H1 (cell line): ENCODE data around the gene BAD. TPM values are rescaled to one million over a fixed set of nuclear protein-coding genes. Genes with fewer than 3 reads are reported as not detected.

ENCODE experiments used
- CTCF ChIA-PET: fragments of 300-600 bp; sonication (Branson Sonifier 250); formaldehyde crosslinking; loops from one replicate; lab custom pipeline; 2021; ENCODE audit not compliant: partially characterized antibody; lab: Charles Lee
- POLR2A ChIA-PET: fragments of 300-600 bp; sonication (Branson Sonifier 250); formaldehyde crosslinking; loops from one replicate; lab custom pipeline; 2021; ENCODE audit warnings: inconsistent platforms; ENCODE audit not compliant: partially characterized antibody; lab: Charles Lee
- DNase-seq, 2 experiments: peaks; one replicate each; pipeline versions ENCODE4 v3.0.0 to v3.0.0-alpha.2; 2010 to 2022; ENCODE audit warnings: low spot score in 2 of 2, low read depth in 1 of 2, mixed read lengths in 1 of 2
- FAIRE-seq: peaks from 2 replicates; lab custom pipeline; 2011; peaks lifted over from hg19 to GRCh38; lab: Jason Lieb, UNC
- H2AFZ ChIP-seq: 2 replicates; pipeline ENCODE4 v1.8.1; 2012; ENCODE audit warnings: low read length, inconsistent platforms
- H2AK5ac ChIP-seq: 2 replicates; pipeline ENCODE4 v1.6.1; 2013; ENCODE audit warnings: low read depth, low read length
- H2BK120ac ChIP-seq: replicated peaks from 2 replicates; pipeline ENCODE3; 2013; ENCODE audit warnings: low read depth, low read length, inconsistent platforms
- H2BK12ac ChIP-seq: 2 replicates; pipeline ENCODE4 v1.6.1; 2013; ENCODE audit warnings: low read depth, low read length
- H2BK15ac ChIP-seq: 2 replicates; pipeline ENCODE4 v1.6.1; 2013; ENCODE audit warnings: low read length
- H2BK20ac ChIP-seq: 2 replicates; pipeline ENCODE4 v1.6.1; 2013; ENCODE audit warnings: low read length
- H2BK5ac ChIP-seq: 2 replicates; pipeline ENCODE4 v1.6.1; 2013; ENCODE audit warnings: low read depth, low read length
- H3K14ac ChIP-seq: 2 replicates; pipeline ENCODE4 v1.6.1; 2013; ENCODE audit warnings: inconsistent platforms; ENCODE audit not compliant: insufficient read length
- H3K18ac ChIP-seq: 2 replicates; pipeline ENCODE4 v1.6.1; 2013; ENCODE audit warnings: low read length; ENCODE audit errors: extremely low read depth
- H3K23ac ChIP-seq: 2 replicates; pipeline ENCODE4 v1.6.1; 2013; ENCODE audit warnings: inconsistent platforms; ENCODE audit not compliant: insufficient read length
- H3K23me2 ChIP-seq: 2 replicates; pipeline ENCODE4 v1.6.1; 2013; ENCODE audit warnings: low read depth, low read length
- H3K27ac ChIP-seq: 2 replicates; pipeline ENCODE4 v1.6.1; 2011; ENCODE audit warnings: low read depth, low read length, inconsistent platforms
- H3K27me3 ChIP-seq, 4 experiments: replicated peaks in 1 of 4; 1 replicate in 1 of 4; 2 replicates in 3 of 4; pipeline versions ENCODE4 v1.6.1 to v1.8.1; 2011 to 2013; ENCODE audit warnings: low read length in 3 of 4, mild to moderate bottlenecking in 3 of 4, inconsistent platforms in 2 of 4, mixed read lengths in 2 of 4, moderate library complexity in 1 of 4; ENCODE audit not compliant: control insufficient read depth in 3 of 4, insufficient read depth in 3 of 4; ENCODE audit errors: extremely low read depth in 1 of 4
- H3K36me3 ChIP-seq, 4 experiments: 2 replicates each; pipeline versions ENCODE4 v1.6.1 to v1.8.1; 2011 to 2013; ENCODE audit warnings: mild to moderate bottlenecking in 4 of 4, low read length in 3 of 4, moderate library complexity in 2 of 4, control low read depth in 1 of 4, inconsistent platforms in 1 of 4; ENCODE audit not compliant: insufficient read depth in 4 of 4, control insufficient read depth in 2 of 4
- H3K4ac ChIP-seq: replicated peaks from 2 replicates; pipeline ENCODE3; 2013; ENCODE audit warnings: low read length, low read depth, mixed read lengths, inconsistent platforms; ENCODE audit not compliant: insufficient read length
- H3K4me1 ChIP-seq, 4 experiments: replicated peaks in 1 of 4; 1 replicate in 1 of 4; 2 replicates in 3 of 4; pipeline versions ENCODE4 v1.6.1 to v1.8.1; 2011 to 2013; ENCODE audit warnings: low read length in 3 of 4, inconsistent platforms in 2 of 4, mixed read lengths in 1 of 4; ENCODE audit not compliant: insufficient read depth in 4 of 4, control insufficient read depth in 3 of 4
- H3K4me2 ChIP-seq, 2 experiments: 2 replicates each; pipeline versions ENCODE4 v1.6.1 to v1.8.1; 2011 to 2013; ENCODE audit warnings: low read depth in 2 of 2, low read length in 2 of 2, control low read depth in 1 of 2, inconsistent platforms in 1 of 2, mild to moderate bottlenecking in 1 of 2; ENCODE audit not compliant: insufficient read depth in 1 of 2
- H3K4me3 ChIP-seq, 4 experiments: fragments of 200-600, 300-600 bp in 1 of 4; sonication (generic), shearing (Covaris generic), sonication (Bioruptor Twin) in 1 of 4; 2 replicates each; pipeline versions ENCODE4 v1.5.1 to v1.8.1; 2011 to 2016; ENCODE audit warnings: low read length in 4 of 4, low read depth in 3 of 4, control low read depth in 2 of 4, inconsistent platforms in 2 of 4, mild to moderate bottlenecking in 2 of 4, mixed read lengths in 1 of 4, moderate library complexity in 1 of 4; ENCODE audit not compliant: insufficient read depth in 2 of 4; ENCODE audit errors: extremely low read depth in 1 of 4
- H3K56ac ChIP-seq: replicated peaks from 2 replicates; pipeline ENCODE3; 2013; ENCODE audit warnings: low read depth, mild to moderate bottlenecking, mixed read lengths, low read length, inconsistent platforms; ENCODE audit not compliant: insufficient read length
- H3K79me1 ChIP-seq: 2 replicates; pipeline ENCODE4 v1.6.1; 2013; ENCODE audit warnings: low read depth, low read length, control low read depth
- H3K79me2 ChIP-seq, 2 experiments: 2 replicates each; pipeline versions ENCODE4 v1.6.1 to v1.8.1; 2012 to 2013; ENCODE audit warnings: low read length in 2 of 2, mild to moderate bottlenecking in 2 of 2, inconsistent platforms in 1 of 2; ENCODE audit not compliant: insufficient read depth in 2 of 2, control insufficient read depth in 1 of 2
- H3K9ac ChIP-seq, 4 experiments: replicated peaks in 1 of 4; 1 replicate in 1 of 4; 2 replicates in 3 of 4; pipeline versions ENCODE4 v1.6.1 to v1.8.1; 2011 to 2013; ENCODE audit warnings: low read depth in 3 of 4, low read length in 3 of 4, control low read depth in 2 of 4, mild to moderate bottlenecking in 2 of 4, moderate library complexity in 2 of 4, inconsistent platforms in 1 of 4; ENCODE audit errors: extremely low read depth in 1 of 4
- H3K9me3 ChIP-seq, 2 experiments: 2 replicates each; pipeline versions ENCODE4 v1.6.1 to v1.8.1; 2012 to 2013; ENCODE audit warnings: mild to moderate bottlenecking in 2 of 2, moderate library complexity in 2 of 2, control low read depth in 1 of 2, inconsistent platforms in 1 of 2, low read depth in 1 of 2, low read length in 1 of 2, mixed read lengths in 1 of 2; ENCODE audit not compliant: insufficient read depth in 2 of 2
- H4K20me1 ChIP-seq, 2 experiments: replicated peaks in 1 of 2; 2 replicates each; pipeline versions ENCODE3 to v1.8.1; 2011 to 2013; ENCODE audit warnings: inconsistent platforms in 2 of 2, low read length in 2 of 2, mild to moderate bottlenecking in 1 of 2; ENCODE audit not compliant: insufficient read depth in 2 of 2, control insufficient read depth in 1 of 2
- H4K5ac ChIP-seq: 2 replicates; pipeline ENCODE4 v1.6.1; 2013; ENCODE audit warnings: low read length, low read depth, mixed read lengths, inconsistent platforms; ENCODE audit not compliant: insufficient read length
- H4K8ac ChIP-seq: 2 replicates; pipeline ENCODE4 v1.8.0; 2013; ENCODE audit warnings: mild to moderate bottlenecking, moderate library complexity, low read length, inconsistent platforms; ENCODE audit not compliant: insufficient read depth; ENCODE audit errors: extremely low read depth
- H4K91ac ChIP-seq: replicated peaks from 2 replicates; pipeline ENCODE3; 2013; ENCODE audit warnings: low read length, mixed read lengths, inconsistent platforms; ENCODE audit not compliant: insufficient read length
- CREB1 ChIP-seq: IDR thresholded peaks from 2 replicates; pipeline ENCODE4 v1.6.1; 2012; ENCODE audit warnings: inconsistent platforms
- MAFK ChIP-seq: IDR thresholded peaks from 2 replicates; pipeline ENCODE4 v1.6.1; 2012; ENCODE audit warnings: low read depth, mild to moderate bottlenecking, improper control_type of control experiment, low read length
- POLR2A ChIP-seq, 2 experiments: IDR thresholded peaks; 1 replicate in 1 of 2; 2 replicates in 1 of 2; pipeline ENCODE4 v1.6.1; 2011; ENCODE audit warnings: low read depth in 2 of 2, low read length in 2 of 2, mild to moderate bottlenecking in 2 of 2; ENCODE audit errors: control extremely low read depth in 1 of 2
- RXRA ChIP-seq: IDR thresholded peaks from 2 replicates; pipeline ENCODE4 v1.6.1; 2011; ENCODE audit warnings: low read depth, mild to moderate bottlenecking, low read length, moderate library complexity; ENCODE audit not compliant: insufficient read depth
- SAP30 ChIP-seq: fragments of 300-600 bp; sonication (generic); IDR thresholded peaks from 2 replicates; pipeline ENCODE4 v1.7.1; 2012; ENCODE audit warnings: low read length, moderate library complexity, mild to moderate bottlenecking, inconsistent platforms; ENCODE audit not compliant: insufficient read depth, insufficient replicate concordance
- TBP ChIP-seq: IDR thresholded peaks from 2 replicates; pipeline ENCODE4 v1.6.1; 2011; ENCODE audit warnings: low read depth, low read length, improper control_type of control experiment
- WGBS, 2 experiments: shearing (Covaris generic) in 1 of 2; methylation state at CpG; one replicate each; pipeline versions ENCODE4 v1.1.6 to v1.1.7; 2013 to 2015; ENCODE audit warnings: low lambda C conversion rate in 2 of 2, mixed read lengths in 2 of 2, inconsistent platforms in 1 of 2, low coverage in 1 of 2, missing lambda C conversion rate in 1 of 2; ENCODE audit not compliant: insufficient replicate concordance in 2 of 2, insufficient coverage in 1 of 2, insufficient read length in 1 of 2; ENCODE audit errors: extremely low coverage in 1 of 2, missing lambda C conversion rate in 1 of 2; 5-methylcytosine and 5-hydroxymethylcytosine counted together
- polyA plus RNA-seq, 7 experiments: library from polyadenylated mRNA; depleted of rRNA in 3 of 7; stranded (reverse) in 5 of 7; unstranded in 2 of 7; fragments of >200 nt in 5 of 7; fragments of 200-250 nt in 2 of 7; gene quantifications; 1 replicate in 5 of 7; 2 replicates in 1 of 7; 4 replicates in 1 of 7; pipeline versions ENCODE4 v1.2.1 to v1.2.3, GENCODE V29; 2011 to 2013; ENCODE audit warnings: missing spikeins in 2 of 7, mixed read lengths in 2 of 7
- total RNA-seq: library from RNA; stranded (reverse); fragmentation: NEBNext Ultra II Directional; extraction: Animal tissue kit (Norgen Biotek cat#: 25700); gene quantifications from 2 replicates; pipeline ENCODE4 v1.2.1, GENCODE V29; 2021
- TF ChIP-seq, protein P1 (sequence below): IDR thresholded peaks from 2 replicates; pipeline ENCODE4 v1.6.1; 2012; ENCODE audit warnings: inconsistent platforms

BAD gene
- total and polyA plus RNA-seq, 2 of the 8 experiments (the other 6 are each of a cell fraction or from before 2014, with no cell fraction given), result 23.1 to 33.7 TPM

DNA sequence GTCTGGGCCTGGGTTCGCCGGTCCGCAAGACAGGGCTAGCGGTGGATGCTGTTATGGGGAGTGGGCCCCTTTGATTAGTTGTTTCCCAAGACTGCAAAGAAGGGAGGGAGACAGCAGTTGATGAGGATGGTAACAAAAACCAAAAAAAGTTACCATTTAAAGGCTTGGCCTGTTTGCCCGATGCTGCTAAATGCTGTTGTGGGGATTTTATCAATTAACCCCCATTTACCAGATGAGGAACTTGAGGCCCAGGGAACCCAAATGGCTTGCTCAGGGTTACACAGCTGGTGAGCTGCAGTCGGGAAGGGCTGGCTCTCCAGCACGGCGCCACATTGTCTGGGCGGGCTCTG, 61.8 kb downstream of the BAD start:
- Histone ChIP-seq H2AFZ (no peak overlapping the region), H3K9ac (no peak overlapping the region), H4K20me1 (peaks cover 2 to 13% of the 10 kb centered on the region in 2 experiments), H2BK5ac (no peak overlapping the region), H3K18ac (no peak overlapping the region), H3K27me3 (no peaks in the 10 kb centered on the region), H3K4me1 (peaks cover 0 to 18% (median 12%) of the 10 kb centered on the region in 4 experiments; a peak in 6 of 7 replicates), H3K79me1 (no peaks in the 10 kb centered on the region), H3K36me3 (peaks cover 0 to 9% (median 5%) of the 10 kb centered on the region in 4 experiments; a peak in 4 of 8 replicates), H3K23me2 (peaks cover 10% of the 10 kb centered on the region; the same call in 1 of the 2 replicates), H3K4ac (no peak overlapping the region), H3K4me2 (no peak overlapping the region), H2AK5ac (no peak overlapping the region), H2BK15ac (no peak overlapping the region), H4K8ac (no peak overlapping the region), H3K9me3 (no peaks in the 10 kb centered on the region), H2BK12ac (no peak overlapping the region), H3K56ac (no peak overlapping the region), H3K23ac (no peak overlapping the region), H4K5ac (no peak overlapping the region), H3K4me3 (no peak overlapping the region), H3K79me2 (no peaks in the 10 kb centered on the region), H2BK120ac (no peak overlapping the region), H2BK20ac (no peak overlapping the region), H3K14ac (no peak overlapping the region), H3K27ac (no peak overlapping the region), H4K91ac (no peak overlapping the region)
- ChIA-PET POLR2A (interaction anchor here (2.1 to 14.1 kb wide), 4 partner anchors 12 to 45 kb away, joined by 6 to 253 read pairs (median 37); partner anchors contain the start of genes FERMT3, FKBP2, PPP1R14B and VEGFB), CTCF (interaction anchor here (1.2 to 6.5 kb wide), 6 partner anchors 9 to 434 kb away, joined by 3 to 64 read pairs (median 6); partner anchors contain the start of genes FERMT3 and PLCB3)
- no peak for DNase-seq
- TF ChIP-seq SAP30 (no peak), TBP (no peak), RXRA (no peak), CREB1 (no peak), POLR2A (IDR thresholded peaks at IDR 0.05; ENCODE audit: control extremely low read depth in 1 of 2, low read depth in 2 of 2, low read length in 2 of 2) (0 out of 3 replicates have a peak, but pooled peaks of 1 of the 2 experiments have one; percentile 50), MAFK (no peak)
- TF ChIP-seq, protein P1, sequence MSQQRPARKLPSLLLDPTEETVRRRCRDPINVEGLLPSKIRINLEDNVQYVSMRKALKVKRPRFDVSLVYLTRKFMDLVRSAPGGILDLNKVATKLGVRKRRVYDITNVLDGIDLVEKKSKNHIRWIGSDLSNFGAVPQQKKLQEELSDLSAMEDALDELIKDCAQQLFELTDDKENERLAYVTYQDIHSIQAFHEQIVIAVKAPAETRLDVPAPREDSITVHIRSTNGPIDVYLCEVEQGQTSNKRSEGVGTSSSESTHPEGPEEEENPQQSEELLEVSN, result no peak
- WGBS, 2 experiments, result 93% methylated on average over 9 of the region's 9 CpGs; no CpG with 5 or more reads in 1 of the 2 experiments
- FAIRE-seq, result no peak
